Omental fat pad (tissue), 4 donors: ENCODE measurements around the gene AADAC. TPM values are rescaled to one million over a fixed set of nuclear protein-coding genes. Genes with fewer than 3 reads are reported as not detected.
"Not testable (repeated sequence)": the region's sequence is repeated elsewhere in the genome, so short reads cannot be mapped to it uniquely, and the experiment has no call there.

ENCODE experiments used
- ATAC-seq: fragments of 150-250 bp; one replicate; pipeline ENCODE4 v1.9.1; 2016; ENCODE audit warnings: mild to moderate bottlenecking, moderate library complexity; ENCODE audit not compliant: low FRiP score
- DNase-seq: peaks from one replicate; pipeline ENCODE4 v3.0.0-alpha.2; 2019; ENCODE audit warnings: low spot score
- CTCF ChIP-seq, 3 donors: fragments of 450-650 bp; IDR thresholded peaks; one replicate each; pipeline ENCODE4 v1.5.1; 2016 to 2017; ENCODE audit warnings: antibody characterized with exemption in 3 of 3, mild to moderate bottlenecking in 3 of 3, moderate library complexity in 2 of 3
- total RNA-seq, 4 donors: library from RNA; depleted of rRNA; stranded (reverse); fragments of >200 nt; gene quantifications; one replicate each; pipeline ENCODE4 v1.1.0, GENCODE V29; 2016

The AADAC gene
- total RNA-seq, 4 donors from 2014 or later = 0.95 to 22.2 (median 1.8) TPM

GRCh38 chr3:151787626-151788025 lies 26.3 kb upstream of the AADAC start:
- ATAC-seq = no peak

GRCh38 chr3:151788401-151788800 lies 25.5 kb upstream of the AADAC start:
- TF ChIP-seq CTCF (IDR thresholded peaks at IDR 0.05) = no peak
- ATAC-seq = no peak
- DNase-seq = no peak

More at GRCh38 chr3:151787626-151788025, 26.3 kb upstream of the AADAC start:
- no peak for TF ChIP-seq CTCF (IDR thresholded peaks at IDR 0.05)
- no peak for DNase-seq

GRCh38 chr3:151789853-151790463 lies 24.0 kb upstream of the AADAC start:
- TF ChIP-seq CTCF (IDR thresholded peaks at IDR 0.05) = no peak
- no peak for ATAC-seq
- no peak for DNase-seq

- DNase-seq, ATAC-seq: not testable (repeated sequence)
Observed at GRCh38 chr3:151790763-151791162, 23.2 kb upstream of the AADAC start.

- DNase-seq = no peak
- no peak for ATAC-seq
- TF ChIP-seq CTCF (IDR thresholded peaks at IDR 0.05) = no peak
Observed at GRCh38 chr3:151792411-151792810, 21.5 kb upstream of the AADAC start.

- ATAC-seq (no peak), DNase-seq (no peak)
- no peak for TF ChIP-seq CTCF (IDR thresholded peaks at IDR 0.05)
Observed at GRCh38 chr3:151793636-151794035, 20.3 kb upstream of the AADAC start.

- no peak for TF ChIP-seq CTCF (IDR thresholded peaks at IDR 0.05)
- no peak for DNase-seq
- no peak for ATAC-seq
Observed at GRCh38 chr3:151794080-151794479, 19.8 kb upstream of the AADAC start.
